Right ventricle myocardium inferior (tissue), 1 donor: ENCODE data around the gene UBE2G1. TPM values are rescaled to one million over a fixed set of nuclear protein-coding genes. Genes with fewer than 3 reads are reported as not detected.
"Not testable (repeated sequence)": the region's sequence is repeated elsewhere in the genome, so short reads cannot be mapped to it uniquely, and the experiment has no call there.

ENCODE experiments used
- ATAC-seq: fragments of 200-7000 bp; cut with Tn5 transposase; one replicate; pipeline ENCODE4 v1.9.1; 2020; ENCODE audit warnings: mild to moderate bottlenecking, moderate library complexity
- DNase-seq: peaks from one replicate; pipeline ENCODE4 v3.0.0; 2021; ENCODE audit errors: missing footprints
- intact Hi-C: fragments of 100-400 bp; cut with DNase I; formaldehyde crosslinking; loops from one replicate; pipeline ENCODE4 v1.11.0; 2022
- total RNA-seq: library from RNA; stranded (reverse); fragmentation: NEBNext Ultra II Directional; extraction: Animal tissue kit (Norgen Biotek cat#: 25700); gene quantifications from one replicate; pipeline ENCODE4 v1.2.1, GENCODE V29; 2021
- donor health status: DM: no; HTN: yes; CAD: no; lungs with severe emphysema.

Gene UBE2G1
- total RNA-seq, 1 donor from 2014 or later, result 106 TPM

- DNase-seq, result no peak
- ATAC-seq, result no peak
- intact Hi-C loops, result no loop called here
These were observed 99.1 kb downstream of the UBE2G1 start for GRCh38 chr17:4267402-4267801.

- ATAC-seq (no peak), DNase-seq (no peak)
- intact Hi-C loops, result no loop called here
These were observed 99.9 kb downstream of the UBE2G1 start for GRCh38 chr17:4266550-4266949.

- peak; percentile 97 for ATAC-seq
- intact Hi-C loops, result loop anchor here (5.0 kb wide), 1 partner anchor 46 kb away; no protein-coding TSS in a partner anchor
- DNase-seq, result peak; percentile 97
These were observed 102.9 kb downstream of the UBE2G1 start, which contains the start of gene ANKFY1 for GRCh38 chr17:4263282-4264215. Gene ANKFY1 (minus strand): TSS chr17:4263979. CDS start chr17:4263941, 38 bp downstream.

- no peak for DNase-seq
- intact Hi-C loops, result loop anchor here (5.0 kb wide), 1 partner anchor 45 kb away; no protein-coding TSS in a partner anchor
- ATAC-seq, result no peak
These were observed 103.8 kb downstream of the UBE2G1 start for GRCh38 chr17:4262703-4263102.

GRCh38 chr17:4261452-4261851 lies 105.0 kb downstream of the UBE2G1 start:
- DNase-seq (no peak), ATAC-seq (no peak)
- intact Hi-C loops, result loop anchor here (5.0 kb wide), 1 partner anchor 44 kb away; no protein-coding TSS in a partner anchor

GRCh38 chr17:4258867-4259266 lies 107.6 kb downstream of the UBE2G1 start:
- ATAC-seq (no peak), DNase-seq (no peak)
- intact Hi-C loops, result no loop called here

GRCh38 chr17:4256952-4257351 lies 109.5 kb downstream of the UBE2G1 start:
- DNase-seq (no peak), ATAC-seq (no peak)
- intact Hi-C loops, result no loop called here

GRCh38 chr17:4255271-4255670 lies 111.2 kb downstream of the UBE2G1 start:
- intact Hi-C loops, ATAC-seq, DNase-seq: not testable (repeated sequence)

- no peak for ATAC-seq
- intact Hi-C loops, result no loop called here
- DNase-seq, result no peak
These were observed 115.6 kb downstream of the UBE2G1 start for GRCh38 chr17:4250887-4251286.

- intact Hi-C loops, result no loop called here
- ATAC-seq (no peak), DNase-seq (no peak)
These were observed 116.9 kb downstream of the UBE2G1 start for GRCh38 chr17:4249452-4250029.

GRCh38 chr17:4248504-4249277 lies 117.8 kb downstream of the UBE2G1 start:
- ATAC-seq (no peak), DNase-seq (no peak)
- intact Hi-C loops, result no loop called here

GRCh38 chr17:4247971-4248388 lies 118.5 kb downstream of the UBE2G1 start:
- intact Hi-C loops, result no loop called here
- DNase-seq (no peak), ATAC-seq (no peak)

GRCh38 chr17:4247361-4247970 lies 119.0 kb downstream of the UBE2G1 start:
- DNase-seq (no peak), ATAC-seq (no peak)
- intact Hi-C loops, result no loop called here

- intact Hi-C loops, result no loop called here
- DNase-seq, result no peak
- ATAC-seq, result no peak
These were observed 119.8 kb downstream of the UBE2G1 start for GRCh38 chr17:4246674-4247073.

GRCh38 chr17:4241535-4241934 lies 124.9 kb downstream of the UBE2G1 start:
- DNase-seq (no peak), ATAC-seq (no peak)
- intact Hi-C loops, result no loop called here

- intact Hi-C loops, result no loop called here
- ATAC-seq, result no peak
These were observed 130.0 kb downstream of the UBE2G1 start for GRCh38 chr17:4236456-4236855.

GRCh38 chr17:4235372-4236279 lies 130.8 kb downstream of the UBE2G1 start:
- ATAC-seq (no peak), DNase-seq (no peak)
- intact Hi-C loops, result no loop called here

More at GRCh38 chr17:4236456-4236855, 130.0 kb downstream of the UBE2G1 start:
- no peak for DNase-seq

GRCh38 chr17:4234401-4234800 lies 132.1 kb downstream of the UBE2G1 start:
- intact Hi-C loops, result loop anchor here (5.0 kb wide), 1 partner anchor 38 kb away; no protein-coding TSS in a partner anchor

More at GRCh38 chr17:4234401-4234800, 132.1 kb downstream of the UBE2G1 start:
- no peak for ATAC-seq
- no peak for DNase-seq
